Jurkat, Clone E6-1 (cell line): ENCODE measurements around the gene TNIP1.

Experiments
- DNase-seq: peaks from one replicate; pipeline ENCODE4 v3.0.0-alpha.2; 2011; ENCODE audit warnings: low read depth, low spot score
- H3K4me3 ChIP-seq: 2 replicates; pipeline ENCODE4 v1.5.1; 2011; ENCODE audit warnings: mild to moderate bottlenecking, low read length, control low read depth, moderate library complexity

The TNIP1 gene

GRCh38 chr5:151015974-151016587 is 64.8 kb downstream of the TNIP1 start:
- no peak for DNase-seq
- no peak overlapping the region for H3K4me3 ChIP-seq

- DNase-seq, result no peak
- no peak overlapping the region for H3K4me3 ChIP-seq
These were observed 66.0 kb downstream of the TNIP1 start for GRCh38 chr5:151014680-151015343.

- H3K4me3 ChIP-seq, result no peak overlapping the region
- DNase-seq, result no peak
These were observed 68.0 kb downstream of the TNIP1 start for GRCh38 chr5:151012862-151013261.

- no peak overlapping the region for H3K4me3 ChIP-seq
- DNase-seq, result no peak
These were observed 71.9 kb downstream of the TNIP1 start for GRCh38 chr5:151008906-151009305.

- no peak overlapping the region for H3K4me3 ChIP-seq
These were observed 72.7 kb downstream of the TNIP1 start for GRCh38 chr5:151008210-151008491.

GRCh38 chr5:151007430-151008209 is 73.2 kb downstream of the TNIP1 start:
- no peak overlapping the region for H3K4me3 ChIP-seq
- DNase-seq, result no peak

More at GRCh38 chr5:151008210-151008491, 72.7 kb downstream of the TNIP1 start:
- DNase-seq, result no peak

GRCh38 chr5:151006704-151007334 is 74.0 kb downstream of the TNIP1 start:
- no peak for DNase-seq
- H3K4me3 ChIP-seq, result no peak overlapping the region

- no peak for DNase-seq
- no peak overlapping the region for H3K4me3 ChIP-seq
These were observed 74.8 kb downstream of the TNIP1 start for GRCh38 chr5:151005950-151006576.

GRCh38 chr5:151005187-151005949 is 75.5 kb downstream of the TNIP1 start:
- no peak overlapping the region for H3K4me3 ChIP-seq
- DNase-seq, result no peak

- DNase-seq, result no peak
- H3K4me3 ChIP-seq, result no peak overlapping the region
These were observed 76.3 kb downstream of the TNIP1 start for GRCh38 chr5:151004499-151004898.

- DNase-seq, result no peak
- H3K4me3 ChIP-seq, result no peak overlapping the region
These were observed 77.4 kb downstream of the TNIP1 start for GRCh38 chr5:151003503-151003860.

GRCh38 chr5:151002681-151003502 is 77.9 kb downstream of the TNIP1 start:
- no peak overlapping the region for H3K4me3 ChIP-seq
- DNase-seq, result no peak

- no peak for DNase-seq
- H3K4me3 ChIP-seq, result no peak overlapping the region
These were observed 78.6 kb downstream of the TNIP1 start for GRCh38 chr5:151002250-151002649.

- no peak overlapping the region for H3K4me3 ChIP-seq
- DNase-seq, result no peak
These were observed 79.4 kb downstream of the TNIP1 start for GRCh38 chr5:151001436-151001835.

- no peak overlapping the region for H3K4me3 ChIP-seq
- DNase-seq, result no peak
These were observed 81.0 kb downstream of the TNIP1 start for GRCh38 chr5:150999704-151000442.

- DNase-seq, result no peak
- no peak overlapping the region for H3K4me3 ChIP-seq
These were observed 86.9 kb downstream of the TNIP1 start for GRCh38 chr5:150993826-150994412.

- no peak for DNase-seq
- H3K4me3 ChIP-seq, result no peak overlapping the region
These were observed 87.4 kb downstream of the TNIP1 start for GRCh38 chr5:150993422-150993821.
